GM06990 (cell line): ENCODE measurements around the gene UTP18.

Source experiments
- DNase-seq: peaks from one replicate; pipeline ENCODE4 v3.0.0-alpha.2; 2011; ENCODE audit not compliant: insufficient read length; ENCODE audit errors: extremely low read depth
- H3K27me3 ChIP-seq: replicated peaks from 2 replicates; pipeline ENCODE4 v1.6.0; 2011; ENCODE audit warnings: low read length; ENCODE audit not compliant: control insufficient read depth, insufficient read depth
- H3K36me3 ChIP-seq: 2 replicates; pipeline ENCODE4 v1.5.1; 2011; ENCODE audit warnings: low read length; ENCODE audit not compliant: control insufficient read depth, insufficient read depth
- H3K4me3 ChIP-seq: replicated peaks from 2 replicates; pipeline ENCODE4 v1.5.1; 2011; ENCODE audit warnings: low read depth, mild to moderate bottlenecking, control low read depth, low read length
- CTCF ChIP-seq: IDR thresholded peaks from 2 replicates; pipeline ENCODE4 v1.5.1; 2011; ENCODE audit warnings: low read length, control low read depth, mild to moderate bottlenecking, inconsistent platforms; ENCODE audit not compliant: insufficient read depth, poor library complexity, severe bottlenecking

UTP18 gene

GRCh38 chr17:51346218-51346982, 86.1 kb downstream of the UTP18 start:
- Histone ChIP-seq H3K4me3 (no peak overlapping the region), H3K27me3 (peaks cover 1% of the 10 kb centered on the region; the same call in 1 of the 2 replicates), H3K36me3 (no peaks in the 10 kb centered on the region)
- DNase-seq, result no peak
- no peak for TF ChIP-seq CTCF
